Effector CD8-positive, alpha-beta T cell (primary cell): ENCODE measurements around the gene CASK.
"Not testable (repeated sequence)": the region's sequence is repeated elsewhere in the genome, so short reads cannot be mapped to it uniquely, and the experiment has no call there.

Experiments
- DNase-seq: peaks from one replicate; lab custom pipeline; 2025; lab: John Stamatoyannopoulos, UW

Gene CASK

DNA sequence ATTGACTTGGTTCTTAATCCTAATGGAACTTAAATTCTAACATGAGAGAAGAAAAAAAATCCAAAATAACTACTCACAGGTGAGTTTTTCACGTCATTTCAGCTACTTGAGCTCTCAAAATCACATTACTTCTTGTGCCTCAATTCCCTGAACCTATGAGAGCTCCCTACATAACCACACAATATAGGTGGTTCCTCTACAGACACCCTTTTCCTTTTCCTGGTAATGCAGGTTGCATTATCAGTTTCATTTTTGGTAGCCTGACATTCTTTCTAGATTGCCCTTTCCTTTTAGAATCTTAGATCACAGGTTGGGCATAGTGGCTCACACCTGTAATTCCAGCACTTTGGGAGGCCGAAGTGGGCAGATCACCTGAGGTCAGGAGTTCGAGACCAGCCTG lies 230.3 kb downstream of the CASK start:
- no peak for DNase-seq

DNA sequence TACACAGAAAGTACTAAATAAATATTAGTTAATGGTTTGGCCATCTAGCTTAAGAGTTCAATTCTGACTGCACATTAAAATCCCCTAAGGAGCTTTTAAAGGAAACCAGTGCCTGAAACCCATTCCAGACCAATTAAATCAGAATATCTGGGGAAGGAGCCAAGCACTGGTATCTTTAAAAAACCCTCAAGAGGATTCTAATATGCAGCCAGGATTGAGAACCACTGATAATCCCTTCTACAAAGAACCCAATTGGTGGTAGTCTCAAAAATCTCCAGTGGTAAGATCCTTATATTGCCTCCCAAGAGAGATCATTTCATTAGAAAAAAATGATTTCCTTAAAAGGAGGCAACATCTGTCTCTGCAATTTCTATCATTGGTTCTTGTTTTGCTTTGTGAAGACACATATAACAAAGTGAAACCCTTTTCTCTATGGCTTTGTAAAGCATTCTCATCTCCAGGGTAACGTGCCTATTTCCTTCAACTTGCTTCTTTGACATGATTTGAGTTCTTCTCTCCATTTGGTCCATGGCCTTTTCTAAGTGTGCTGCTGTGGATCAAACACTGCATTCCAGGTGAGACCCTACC lies 231.1 kb downstream of the CASK start:
- no peak for DNase-seq

DNA sequence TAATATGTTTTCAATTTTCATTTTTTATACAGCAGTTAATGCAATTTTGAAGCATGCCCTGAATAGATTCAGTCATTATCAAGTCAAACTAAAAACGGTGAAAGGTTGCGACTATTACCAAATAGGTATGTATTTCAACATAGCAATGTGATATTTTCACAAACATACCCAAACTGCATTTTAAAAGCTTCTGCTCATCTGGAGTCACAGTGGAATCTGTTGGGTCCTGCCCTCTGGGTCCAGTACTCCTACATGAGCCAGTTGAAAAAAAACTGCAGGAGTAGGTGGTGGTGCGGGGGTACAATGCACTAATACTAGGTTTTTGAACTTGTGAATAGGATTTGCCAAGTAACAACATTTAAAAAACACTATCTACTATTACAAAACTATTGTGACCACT lies 233.6 kb downstream of the CASK start:
- no peak for DNase-seq

- no peak for DNase-seq
Observed at GRCh38 chrX:41688835-41689234, 234.5 kb downstream of the CASK start, which contains the start of gene GPR34. GPR34 (plus strand) TSS chrX:41688973; CDS start chrX:41695634, 6,661 bp downstream.

GRCh38 chrX:41688156-41688555 lies 235.2 kb downstream of the CASK start:
- DNase-seq = no peak

DNA sequence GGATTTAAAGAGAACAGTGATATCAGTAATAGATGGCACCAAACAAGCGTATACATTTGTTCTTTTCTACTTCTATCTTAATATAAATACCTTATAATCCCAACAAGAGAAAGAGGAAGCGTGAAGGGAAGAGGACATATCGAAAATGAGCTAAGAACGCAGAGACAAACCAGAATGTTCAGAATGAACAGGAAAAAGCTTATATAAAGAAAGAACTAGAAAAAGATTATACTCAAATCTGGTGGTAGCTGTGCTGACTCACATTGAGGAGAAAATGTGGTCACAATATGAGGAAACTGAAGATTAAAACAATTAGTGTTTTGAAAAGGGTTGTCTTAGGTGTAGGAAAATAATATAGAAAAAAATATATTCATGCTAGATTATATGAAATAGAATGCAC lies 236.6 kb downstream of the CASK start:
- no peak for DNase-seq

DNA sequence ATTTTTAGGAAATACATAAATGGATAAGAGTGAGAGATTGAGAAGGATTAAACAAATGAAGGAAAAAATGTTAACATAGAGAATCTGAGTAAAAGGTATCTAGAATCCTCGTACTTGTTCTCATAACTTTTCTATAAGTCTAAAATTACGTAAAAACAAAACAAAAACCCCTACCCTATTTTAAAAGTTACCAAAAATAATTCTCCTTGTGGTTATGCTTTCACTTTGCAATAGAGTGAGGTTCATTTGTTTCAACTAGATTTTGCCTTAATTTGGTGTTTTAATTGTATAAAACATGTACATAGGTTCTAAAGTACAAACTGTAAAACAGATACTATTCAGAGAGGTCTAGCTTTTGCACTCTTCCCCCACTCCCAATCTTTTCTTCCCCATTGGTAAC lies 238.4 kb downstream of the CASK start:
- DNase-seq = no peak

- DNase-seq = no peak
Observed at GRCh38 chrX:41684138-41684537, 239.2 kb downstream of the CASK start.

- DNase-seq = no peak
Observed at GRCh38 chrX:41677183-41678060, 245.9 kb downstream of the CASK start.

DNA sequence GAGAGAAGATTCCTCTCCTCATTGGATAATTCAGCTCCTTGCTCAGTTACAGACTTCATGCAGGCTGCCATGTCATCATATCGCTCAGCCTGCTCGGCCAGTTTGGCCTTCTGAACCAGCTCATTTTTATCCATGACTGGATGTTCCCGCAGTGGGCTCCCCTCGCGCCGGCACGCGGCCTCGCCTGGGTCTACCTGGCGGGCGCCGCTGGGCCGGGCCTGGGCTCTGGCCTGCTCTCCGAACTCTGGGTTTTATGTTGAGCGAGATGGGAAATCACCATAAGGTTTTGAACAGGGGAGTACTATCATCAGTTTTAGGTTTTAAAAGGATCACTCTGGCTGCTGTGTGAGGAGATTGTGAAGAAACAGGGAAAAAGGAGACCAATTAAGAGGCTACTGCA lies 247.0 kb downstream of the CASK start:
- not testable (repeated sequence) for DNase-seq

- DNase-seq = no peak
Observed at GRCh38 chrX:41672643-41673042, 250.7 kb downstream of the CASK start.

- DNase-seq = no peak
Observed at GRCh38 chrX:41671082-41671481, 252.3 kb downstream of the CASK start.

- no peak for DNase-seq
Observed at GRCh38 chrX:41670112-41670511, 253.2 kb downstream of the CASK start.

GRCh38 chrX:41667631-41668030 lies 255.7 kb downstream of the CASK start:
- no peak for DNase-seq

DNA sequence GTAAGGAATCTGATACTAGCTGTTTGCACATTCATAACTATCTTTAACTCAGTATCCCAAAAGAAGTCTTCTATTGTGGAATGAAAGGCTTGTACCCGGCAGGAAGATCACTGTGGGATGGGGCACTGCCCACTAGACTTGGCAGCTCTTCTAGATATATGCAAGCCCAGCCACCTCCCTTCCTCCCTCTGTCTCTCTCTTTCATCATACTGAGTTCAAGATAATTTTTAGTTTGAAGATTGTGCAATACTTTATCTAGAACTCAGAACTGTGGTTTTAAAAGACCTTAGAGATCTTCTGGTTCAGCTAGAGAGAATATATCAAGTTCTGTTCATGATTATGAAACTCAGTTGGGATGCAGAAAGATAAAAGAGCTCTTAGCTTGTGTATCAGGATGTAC lies 257.1 kb downstream of the CASK start:
- no peak for DNase-seq

DNA sequence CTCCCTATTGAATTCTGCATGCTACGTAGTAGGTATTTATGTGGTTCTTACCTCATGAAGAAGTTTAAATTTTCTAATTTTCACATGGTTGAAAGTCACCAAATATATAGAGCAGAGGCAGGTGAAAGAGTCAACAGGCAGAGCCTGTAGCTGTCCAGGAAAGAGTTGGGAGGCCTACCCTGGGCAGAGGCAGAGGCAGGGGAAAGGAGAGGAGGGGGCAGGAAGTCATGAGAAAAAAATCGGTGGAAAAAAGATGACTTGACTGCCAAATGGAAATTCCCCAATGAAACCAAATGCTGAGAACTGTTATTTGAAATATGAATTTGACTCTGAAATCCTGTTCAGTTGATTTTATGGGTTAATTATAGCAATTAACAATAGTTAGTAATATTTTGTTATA lies 257.7 kb downstream of the CASK start:
- DNase-seq = no peak

DNA sequence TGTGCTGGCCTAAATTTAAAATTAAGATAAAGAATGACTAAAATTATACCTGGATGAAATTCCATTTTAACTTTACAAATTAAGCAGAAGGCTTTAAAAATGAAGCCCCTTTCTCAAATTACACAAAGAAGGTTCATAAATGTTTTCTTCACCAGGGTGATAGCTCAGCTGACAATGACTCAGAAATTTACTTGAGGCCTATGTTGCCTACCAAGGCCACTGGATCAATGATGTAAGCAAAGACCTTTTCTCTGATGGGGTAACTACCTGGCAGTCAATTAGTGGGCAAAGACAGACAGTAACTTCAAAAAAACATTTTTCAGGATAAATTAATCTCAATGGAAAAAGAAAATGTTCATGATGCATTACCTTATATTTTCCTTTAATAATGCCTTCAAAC lies 258.4 kb downstream of the CASK start:
- no peak for DNase-seq

- no peak for DNase-seq
Observed at GRCh38 chrX:41664375-41664901, 258.9 kb downstream of the CASK start.

- no peak for DNase-seq
Observed at GRCh38 chrX:41661366-41662095, 261.8 kb downstream of the CASK start.

DNA sequence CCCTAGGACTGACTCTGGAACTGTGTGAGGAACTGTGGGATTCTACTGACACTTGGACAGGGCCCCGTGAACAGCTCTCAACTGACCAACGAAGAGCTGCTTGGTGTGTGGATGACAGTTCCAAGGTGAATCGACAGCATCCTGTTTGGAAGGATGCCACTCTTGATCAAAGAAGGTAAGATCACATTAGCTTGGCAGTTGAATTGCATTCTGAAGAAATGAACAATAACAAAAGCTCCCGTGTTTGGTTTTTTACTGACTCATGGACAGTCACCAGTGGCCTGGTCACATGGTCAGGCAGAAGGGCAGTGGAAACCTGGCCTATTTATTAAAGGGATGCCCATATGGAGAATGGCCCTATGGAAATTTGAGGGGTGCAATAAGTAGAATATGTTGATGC lies 267.7 kb downstream of the CASK start:
- no peak for DNase-seq

GRCh38 chrX:41655101-41655500 lies 268.3 kb downstream of the CASK start:
- no peak for DNase-seq

- DNase-seq = no peak
Observed at GRCh38 chrX:41653125-41653524, 270.2 kb downstream of the CASK start.

GRCh38 chrX:41646201-41646600 lies 277.2 kb downstream of the CASK start:
- DNase-seq = not testable (repeated sequence)
